Measurements from ENCODE around the gene NALF2. TPM values are rescaled to one million over a fixed set of nuclear protein-coding genes. Genes with fewer than 3 reads are reported as not detected.
A peak's percentile ranks its signal among the peaks of the same experiment; 100 is the strongest.

NALF2 gene
- total RNA-seq, 2 donors from 2014 or later: 0.13 to 0.22 TPM

DNA sequence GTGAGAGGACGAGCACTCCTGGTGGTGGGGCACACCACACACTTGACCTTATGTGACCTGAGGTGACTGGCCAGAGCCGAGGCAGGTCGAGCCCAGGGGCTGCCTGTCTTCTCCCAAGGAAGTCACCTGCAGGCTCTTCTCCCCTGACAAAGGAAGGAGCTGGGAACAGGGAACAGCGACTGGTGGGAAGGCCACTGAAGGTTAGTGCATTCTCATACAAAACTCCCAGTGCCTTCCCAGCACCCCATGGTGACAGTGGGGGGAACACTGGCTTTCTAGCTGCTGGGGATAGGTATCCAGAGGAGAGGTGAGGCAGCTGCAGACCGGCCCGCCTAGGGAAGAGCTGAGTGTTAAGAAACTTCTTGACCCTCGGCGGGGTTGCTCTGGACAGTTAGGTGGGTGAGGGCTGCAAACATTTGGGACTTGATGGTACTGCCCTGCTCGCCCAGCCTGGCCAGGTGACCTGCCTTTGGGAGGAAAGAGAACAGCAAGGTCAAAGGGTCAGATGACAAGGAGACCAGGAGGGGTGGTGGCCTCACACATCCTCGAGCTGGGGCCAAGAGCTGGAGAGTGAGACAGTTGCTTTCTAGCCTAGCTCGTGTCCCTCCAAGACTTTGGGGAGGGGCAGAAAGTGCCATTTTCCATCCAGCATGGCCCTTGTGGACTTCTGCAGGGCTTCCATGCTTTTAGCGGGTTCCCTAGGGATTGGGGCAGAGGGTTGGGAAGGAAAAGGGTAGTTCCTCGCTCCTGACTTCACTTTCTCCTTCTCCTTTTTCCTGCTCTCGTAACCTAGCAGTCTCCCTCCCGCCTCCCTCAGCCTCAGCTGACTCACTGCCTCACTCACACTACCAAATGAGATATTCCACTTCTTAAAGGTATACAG lies 2.7 kb downstream of the NALF2 start:
- peaks cover 28% of the 10 kb centered on the region for H3K27me3 Mint-ChIP-seq
- no peak for DNase-seq
- ATAC-seq: no peak
- no peak overlapping the region for H3K4me3 Mint-ChIP-seq
- no peaks in the 10 kb centered on the region for H3K9me3 ChIP-seq (ENCODE audit: control insufficient read depth, low read length, poor library complexity, severe bottlenecking)
- no peak overlapping the region for H3K27ac Mint-ChIP-seq
- peaks cover 2% of the 10 kb centered on the region for H3K36me3 Mint-ChIP-seq (ENCODE audit: low read depth)
- H3K4me1 Mint-ChIP-seq: peaks cover 2% of the 10 kb centered on the region

DNA sequence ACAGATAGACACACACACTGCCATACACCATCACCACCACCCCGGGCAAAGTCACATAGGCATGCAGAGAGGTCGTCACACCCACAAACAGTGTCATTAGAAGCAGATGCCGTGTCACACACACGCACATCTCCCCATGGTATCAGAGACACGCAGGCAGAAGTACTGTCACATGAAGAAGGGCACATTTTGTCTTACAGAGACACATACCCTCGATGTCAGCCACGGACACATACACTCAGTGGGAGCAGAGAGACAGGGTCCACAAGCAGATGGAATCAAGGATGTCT lies 3.3 kb downstream of the NALF2 start:
- no peak overlapping the region for H3K4me3 Mint-ChIP-seq
- no peak overlapping the region for H3K27ac Mint-ChIP-seq
- no peak for DNase-seq
- H3K36me3 Mint-ChIP-seq (ENCODE audit: low read depth): peaks cover 2% of the 10 kb centered on the region
- peaks cover 28% of the 10 kb centered on the region for H3K27me3 Mint-ChIP-seq
- peaks cover 2% of the 10 kb centered on the region for H3K4me1 Mint-ChIP-seq
- no peak for ATAC-seq
- no peaks in the 10 kb centered on the region for H3K9me3 ChIP-seq (ENCODE audit: control insufficient read depth, low read length, poor library complexity, severe bottlenecking)

DNA sequence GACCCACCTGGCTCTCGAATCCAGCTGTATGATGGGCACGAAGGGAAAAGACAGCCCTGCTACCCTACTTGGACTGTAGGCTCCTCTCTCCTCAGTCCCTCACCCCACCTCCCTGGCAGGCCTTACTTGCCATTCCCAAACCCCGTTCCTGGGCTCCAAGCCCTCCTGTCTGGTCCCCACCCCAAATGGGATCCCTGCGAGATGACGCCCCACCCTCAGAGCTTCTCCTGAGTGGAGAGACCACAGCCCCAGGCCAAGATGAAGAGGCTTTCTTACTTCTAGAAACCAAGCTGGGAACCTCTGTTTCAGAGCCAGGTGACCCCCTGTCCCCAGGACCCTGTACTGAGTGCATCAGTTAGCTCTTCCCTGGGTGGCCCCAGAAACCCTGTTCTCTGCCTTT lies 4.5 kb downstream of the NALF2 start:
- H3K9me3 ChIP-seq (ENCODE audit: control insufficient read depth, low read length, poor library complexity, severe bottlenecking): no peaks in the 10 kb centered on the region
- Mint-ChIP-seq H3K27me3 (peaks cover 28% of the 10 kb centered on the region), H3K4me1 (no peaks in the 10 kb centered on the region), H3K4me3 (no peak overlapping the region), H3K36me3 (ENCODE audit: low read depth) (peaks cover 2% of the 10 kb centered on the region), H3K27ac (no peak overlapping the region)
- no peak for DNase-seq
- no peak for ATAC-seq

DNA sequence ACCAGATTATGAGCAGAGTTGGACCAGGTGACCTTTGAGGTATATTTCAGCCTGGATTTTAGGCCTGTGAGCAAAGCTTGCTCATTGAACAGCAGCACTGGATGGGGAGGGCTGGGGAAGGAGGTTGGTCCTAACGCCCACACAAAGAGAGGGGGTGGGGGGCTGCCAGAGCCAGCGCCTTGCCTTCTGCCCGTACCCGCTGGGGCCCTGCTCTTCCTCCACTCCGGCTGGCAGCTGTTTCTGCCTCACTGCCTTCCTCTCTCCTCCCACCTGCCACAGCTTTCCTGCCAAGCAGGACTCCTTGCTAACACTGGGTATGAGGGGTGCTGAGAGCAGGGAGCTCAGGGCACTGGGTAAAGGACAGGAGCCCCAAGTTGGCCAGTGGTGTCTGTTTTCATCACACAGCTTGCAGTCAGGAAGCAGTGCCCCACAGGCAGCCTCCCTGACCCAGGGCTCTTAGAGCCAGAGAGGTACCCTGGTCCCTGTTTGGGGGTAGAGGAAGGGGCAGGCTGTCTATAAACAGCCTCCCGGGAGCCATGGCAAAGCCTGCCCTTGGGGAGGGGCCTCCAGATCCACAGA lies 6.1 kb downstream of the NALF2 start:
- Mint-ChIP-seq H3K27ac (no peak overlapping the region), H3K36me3 (ENCODE audit: low read depth) (peaks cover 2% of the 10 kb centered on the region), H3K4me1 (no peaks in the 10 kb centered on the region), H3K4me3 (no peak overlapping the region), H3K27me3 (peaks cover 28% of the 10 kb centered on the region)
- H3K9me3 ChIP-seq (ENCODE audit: control insufficient read depth, low read length, poor library complexity, severe bottlenecking): no peaks in the 10 kb centered on the region
- no peak for DNase-seq
- no peak for ATAC-seq

DNA sequence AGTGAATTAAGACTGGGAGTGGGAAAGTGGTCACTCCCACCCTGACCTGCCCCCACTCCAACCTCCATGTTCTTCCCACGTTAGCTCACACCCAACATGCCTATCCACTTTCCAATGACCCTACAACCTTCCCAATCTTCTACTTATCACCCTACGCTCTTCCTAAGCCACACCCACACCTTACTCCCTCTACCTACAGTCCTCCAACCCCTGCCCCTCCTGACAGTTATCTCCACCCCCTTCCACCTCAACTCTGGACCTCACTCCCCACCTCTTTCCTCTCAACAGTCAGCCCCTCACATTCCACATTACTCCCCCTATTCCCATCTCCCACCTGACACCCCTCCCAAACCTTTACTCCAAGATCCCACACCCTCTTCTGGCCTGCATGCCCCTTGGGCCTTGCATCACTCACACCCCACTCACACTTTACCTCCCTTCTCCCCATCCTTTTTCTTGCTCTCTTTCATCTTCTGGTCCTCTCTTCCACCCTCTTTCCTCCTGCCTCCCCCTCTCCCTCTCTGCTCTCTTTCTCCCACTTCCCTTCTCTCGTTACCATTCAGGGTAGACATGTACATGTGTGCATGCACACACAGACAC lies 6.9 kb downstream of the NALF2 start:
- no peak overlapping the region for H3K4me3 Mint-ChIP-seq
- H3K27me3 Mint-ChIP-seq: peaks cover 23% of the 10 kb centered on the region
- DNase-seq (no peak), ATAC-seq (no peak)
- H3K36me3 Mint-ChIP-seq (ENCODE audit: low read depth): peaks cover 2% of the 10 kb centered on the region
- no peaks in the 10 kb centered on the region for H3K9me3 ChIP-seq (ENCODE audit: control insufficient read depth, low read length, poor library complexity, severe bottlenecking)
- H3K4me1 Mint-ChIP-seq: no peaks in the 10 kb centered on the region
- H3K27ac Mint-ChIP-seq: no peak overlapping the region

DNA sequence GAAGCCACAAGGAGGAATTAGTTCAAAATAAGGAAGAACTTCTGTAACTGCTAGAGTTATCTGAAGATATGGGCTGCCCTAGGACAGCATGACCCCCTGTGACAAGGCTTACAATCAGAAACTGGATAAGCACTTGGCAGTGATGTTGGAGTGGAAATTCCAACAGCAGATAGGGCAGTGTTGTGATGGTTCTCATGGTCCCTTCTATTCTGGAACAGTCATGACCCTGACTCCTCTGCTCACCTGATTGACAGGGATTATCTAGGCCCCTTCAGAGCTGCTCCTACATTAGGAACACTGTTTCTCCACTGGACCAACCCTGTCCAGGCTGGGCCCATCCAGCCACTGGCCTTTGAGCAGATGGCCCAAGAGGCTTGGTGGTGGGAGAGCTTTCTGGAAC lies 17.9 kb downstream of the NALF2 start:
- Mint-ChIP-seq H3K36me3 (ENCODE audit: low read depth) (peaks cover 13% of the 10 kb centered on the region), H3K4me3 (no peak overlapping the region), H3K27ac (no peak overlapping the region), H3K4me1 (no peaks in the 10 kb centered on the region), H3K27me3 (peaks cover 15% of the 10 kb centered on the region)
- no peak for ATAC-seq
- no peaks in the 10 kb centered on the region for H3K9me3 ChIP-seq (ENCODE audit: control insufficient read depth, low read length, poor library complexity, severe bottlenecking)
- no peak for DNase-seq

DNA sequence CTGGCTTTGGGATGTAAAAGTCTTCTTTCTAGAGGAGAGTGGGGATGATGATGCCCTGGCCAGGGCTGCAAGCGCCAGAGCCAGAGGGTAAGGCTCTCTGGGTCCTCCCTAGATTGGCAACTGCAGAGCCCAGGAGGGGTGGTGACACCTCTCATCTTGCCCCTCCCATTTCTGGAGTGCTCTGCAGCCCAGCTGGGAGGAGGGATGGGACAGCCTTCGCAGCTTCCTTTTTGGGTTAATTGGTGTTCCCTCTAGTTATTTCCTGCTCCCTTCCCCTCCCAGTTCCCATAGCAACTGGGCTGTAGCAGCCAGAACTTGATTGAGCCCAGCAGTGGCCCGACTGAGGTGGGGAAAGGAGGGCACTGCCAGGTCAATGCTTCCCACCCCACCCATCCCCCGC lies 19.2 kb downstream of the NALF2 start:
- no peak for DNase-seq
- Mint-ChIP-seq H3K27me3 (peaks cover 15% of the 10 kb centered on the region), H3K36me3 (ENCODE audit: low read depth) (peaks cover 13% of the 10 kb centered on the region), H3K27ac (no peak overlapping the region), H3K4me1 (no peaks in the 10 kb centered on the region), H3K4me3 (no peak overlapping the region)
- no peaks in the 10 kb centered on the region for H3K9me3 ChIP-seq (ENCODE audit: control insufficient read depth, low read length, poor library complexity, severe bottlenecking)
- no peak for ATAC-seq

DNA sequence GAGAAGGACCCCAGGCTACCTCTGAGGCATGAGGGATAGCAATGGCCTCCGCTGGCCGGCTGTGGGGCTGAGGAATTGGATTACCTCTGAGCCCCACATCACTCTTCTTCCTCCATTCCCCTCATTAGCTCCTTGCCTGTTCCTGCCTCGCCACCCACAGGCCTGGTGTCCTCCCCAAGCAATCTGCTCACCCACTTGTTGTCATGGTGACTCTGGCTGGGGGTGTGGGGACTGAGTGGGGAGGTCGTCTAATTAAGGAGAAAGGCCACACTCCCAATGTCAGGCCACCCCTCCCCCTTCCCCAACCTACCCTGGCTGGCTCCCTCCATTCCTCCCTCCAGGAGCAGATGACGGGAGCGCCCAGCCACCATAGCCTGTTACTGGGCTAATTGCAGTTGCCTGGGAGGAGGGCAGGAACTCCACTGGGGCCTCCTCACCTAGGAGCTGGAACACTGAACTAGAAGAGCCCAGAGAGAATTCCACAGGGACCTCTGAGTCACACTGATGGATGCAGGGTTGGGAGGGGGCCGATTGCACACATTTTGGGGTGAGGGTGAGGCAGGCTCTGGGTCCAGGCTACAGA lies 20.7 kb downstream of the NALF2 start:
- H3K27me3 Mint-ChIP-seq: peaks cover 15% of the 10 kb centered on the region
- no peak overlapping the region for H3K27ac Mint-ChIP-seq
- no peaks in the 10 kb centered on the region for H3K4me1 Mint-ChIP-seq
- no peak overlapping the region for H3K4me3 Mint-ChIP-seq
- ATAC-seq (no peak), DNase-seq (no peak)
- no peaks in the 10 kb centered on the region for H3K9me3 ChIP-seq (ENCODE audit: control insufficient read depth, low read length, poor library complexity, severe bottlenecking)
- H3K36me3 Mint-ChIP-seq (ENCODE audit: low read depth): peaks cover 13% of the 10 kb centered on the region

DNA sequence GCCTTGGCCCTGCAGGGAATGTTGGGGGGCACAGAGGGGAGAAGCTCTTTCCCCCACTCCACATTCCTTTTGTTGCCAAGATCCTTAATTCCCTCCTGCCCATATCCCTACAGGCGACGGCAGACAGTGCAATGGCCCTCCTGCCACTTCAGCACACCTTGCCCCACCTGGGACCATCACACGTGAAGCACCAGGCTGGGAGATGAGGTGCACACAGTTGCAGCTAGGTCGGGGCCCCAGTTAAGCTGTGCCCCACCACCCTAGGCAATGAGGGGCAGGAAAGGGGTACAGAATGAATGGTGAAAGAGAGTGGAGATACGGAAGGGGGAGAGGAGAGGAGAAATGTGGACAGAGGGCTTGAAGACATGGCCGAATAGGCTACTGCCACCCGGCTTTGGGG lies 26.2 kb downstream of the NALF2 start:
- no peaks in the 10 kb centered on the region for H3K9me3 ChIP-seq (ENCODE audit: control insufficient read depth, low read length, poor library complexity, severe bottlenecking)
- no peaks in the 10 kb centered on the region for H3K4me1 Mint-ChIP-seq
- DNase-seq (no peak), ATAC-seq (no peak)
- H3K27ac Mint-ChIP-seq: no peak overlapping the region
- H3K27me3 Mint-ChIP-seq: peaks cover 8% of the 10 kb centered on the region
- peaks cover 6% of the 10 kb centered on the region for H3K36me3 Mint-ChIP-seq (ENCODE audit: low read depth)
- no peak overlapping the region for H3K4me3 Mint-ChIP-seq

DNA sequence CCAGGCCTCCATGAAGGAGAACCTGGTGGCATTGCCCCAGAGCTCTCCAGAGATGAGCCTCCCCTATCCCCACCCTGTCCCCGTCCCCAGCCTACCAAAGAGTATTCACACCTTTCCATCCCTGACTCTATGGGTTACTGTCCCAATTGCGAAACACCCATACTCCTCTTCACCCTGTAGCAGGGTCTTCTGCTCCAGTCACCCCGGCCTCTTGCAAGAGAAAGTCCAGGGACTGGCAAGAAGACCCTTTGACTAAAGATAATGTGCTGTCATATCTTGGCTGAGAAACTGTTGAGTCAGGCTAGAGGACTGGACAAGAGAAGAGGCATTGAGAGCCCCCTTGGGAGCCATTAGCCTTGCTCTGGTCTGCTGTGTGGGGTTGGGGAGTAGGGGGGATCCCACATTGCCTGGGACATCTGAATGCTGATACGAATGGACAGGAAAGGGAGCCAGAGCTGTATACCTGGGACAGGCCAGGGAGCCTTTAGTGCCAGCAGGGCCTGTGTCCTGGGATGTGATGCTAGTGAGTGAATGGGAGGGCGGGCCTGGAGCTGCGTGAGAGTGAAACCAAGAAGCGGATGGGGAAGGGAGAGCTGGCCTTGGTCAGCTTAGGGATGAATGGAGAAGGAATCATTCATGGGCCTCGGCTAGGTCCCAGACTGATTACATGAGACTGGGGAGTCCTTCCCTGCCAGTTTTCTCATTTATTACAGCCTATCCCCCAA lies 27.1 kb downstream of the NALF2 start:
- DNase-seq (no peak), ATAC-seq (no peak)
- H3K9me3 ChIP-seq (ENCODE audit: control insufficient read depth, low read length, poor library complexity, severe bottlenecking): no peaks in the 10 kb centered on the region
- H3K36me3 Mint-ChIP-seq (ENCODE audit: low read depth): peaks cover 6% of the 10 kb centered on the region
- peaks cover 7% of the 10 kb centered on the region for H3K27me3 Mint-ChIP-seq
- no peak overlapping the region for H3K27ac Mint-ChIP-seq
- H3K4me1 Mint-ChIP-seq: no peaks in the 10 kb centered on the region
- H3K4me3 Mint-ChIP-seq: no peak overlapping the region

DNA sequence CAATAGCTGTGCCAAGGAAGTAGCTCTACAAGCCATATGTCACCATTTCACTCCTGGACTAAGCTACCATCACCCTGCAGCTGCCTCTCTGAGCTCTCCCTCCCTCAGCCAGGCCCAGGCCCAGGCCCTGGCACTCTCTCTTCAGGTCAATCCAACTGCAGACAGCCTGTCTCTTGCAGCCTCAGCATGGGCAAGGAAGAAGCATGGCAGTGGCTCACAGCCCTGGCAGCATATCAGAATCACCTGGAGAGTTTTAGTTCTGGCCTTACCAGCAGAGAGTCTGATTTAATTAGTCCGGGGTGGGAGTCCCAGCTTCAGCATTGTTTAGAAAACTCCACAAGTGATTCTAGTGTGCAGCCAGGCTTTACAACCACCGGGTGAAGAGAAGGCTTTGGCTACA lies 31.5 kb downstream of the NALF2 start:
- H3K27me3 Mint-ChIP-seq: no peaks in the 10 kb centered on the region
- H3K4me1 Mint-ChIP-seq: peaks cover 12% of the 10 kb centered on the region
- H3K4me3 Mint-ChIP-seq: no peak overlapping the region
- no peak overlapping the region for H3K27ac Mint-ChIP-seq
- no peaks in the 10 kb centered on the region for H3K9me3 ChIP-seq (ENCODE audit: control insufficient read depth, low read length, poor library complexity, severe bottlenecking)
- DNase-seq (no peak), ATAC-seq (no peak)
- H3K36me3 Mint-ChIP-seq (ENCODE audit: low read depth): no peaks in the 10 kb centered on the region

DNA sequence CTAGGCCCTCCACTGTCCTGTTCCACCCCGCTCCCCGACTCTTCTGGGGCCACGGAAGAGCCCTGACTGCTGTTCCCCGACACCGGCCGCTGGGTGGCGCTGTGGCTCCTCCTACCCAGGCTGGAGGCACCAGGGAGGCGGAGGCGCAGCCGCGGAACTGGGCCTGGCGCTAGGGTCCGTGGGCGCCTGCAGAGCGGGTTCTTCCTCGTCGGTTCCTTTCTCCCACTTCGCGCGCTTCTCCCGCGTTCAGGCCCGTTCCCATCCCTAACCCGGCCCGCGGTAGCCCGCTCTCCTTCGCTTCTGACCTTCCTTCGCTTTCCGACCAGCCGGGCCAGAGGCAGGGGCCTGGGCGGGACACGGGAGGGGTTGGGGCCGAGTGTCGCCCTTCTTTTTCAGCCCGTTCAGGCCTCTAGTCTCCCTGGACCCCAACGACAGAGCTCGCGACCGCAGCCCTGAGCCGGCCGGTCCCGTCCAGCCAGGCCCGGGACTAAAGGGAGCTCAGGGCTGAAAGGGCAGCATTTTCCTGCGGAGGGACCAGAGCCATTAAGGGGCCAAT lies 34.3 kb downstream of the NALF2 start:
- Mint-ChIP-seq H3K27me3 (no peaks in the 10 kb centered on the region), H3K36me3 (ENCODE audit: low read depth) (no peaks in the 10 kb centered on the region), H3K4me1 (peaks cover 12% of the 10 kb centered on the region), H3K27ac (peak overlapping the region; percentile 90), H3K4me3 (peak overlapping the region; percentile 90)
- no peaks in the 10 kb centered on the region for H3K9me3 ChIP-seq (ENCODE audit: control insufficient read depth, low read length, poor library complexity, severe bottlenecking)
- DNase-seq (peak; percentile 43 to 70 (median 51)), ATAC-seq (peak; percentile 95)

DNA sequence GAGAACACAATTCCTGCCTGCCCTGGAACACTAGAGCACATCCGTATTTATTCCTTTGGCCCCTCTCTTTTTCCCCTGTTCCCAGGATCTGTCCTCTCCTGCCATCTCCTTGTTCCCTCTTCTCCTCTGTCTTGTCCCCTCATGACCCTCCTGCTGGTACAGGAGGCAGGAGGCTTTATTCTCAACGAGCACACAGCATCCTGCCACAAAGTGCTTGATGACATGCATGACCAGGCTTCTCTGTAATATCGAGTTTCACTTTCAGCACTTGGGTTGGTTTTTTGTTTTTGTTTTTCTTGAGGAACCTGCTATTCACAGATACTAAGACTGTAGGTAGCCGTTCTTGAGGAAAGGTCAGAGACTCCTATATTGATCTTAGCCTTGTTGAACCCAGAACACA lies 35.3 kb downstream of the NALF2 start:
- H3K36me3 Mint-ChIP-seq (ENCODE audit: low read depth): no peaks in the 10 kb centered on the region
- no peaks in the 10 kb centered on the region for H3K9me3 ChIP-seq (ENCODE audit: control insufficient read depth, low read length, poor library complexity, severe bottlenecking)
- H3K27me3 Mint-ChIP-seq: no peaks in the 10 kb centered on the region
- H3K27ac Mint-ChIP-seq: peak overlapping the region; percentile 90
- peaks cover 12% of the 10 kb centered on the region for H3K4me1 Mint-ChIP-seq
- peak overlapping the region; percentile 90 for H3K4me3 Mint-ChIP-seq
- DNase-seq: no peak
- no peak for ATAC-seq

Measured in T-helper 17 cell (primary cell).